ENCODE data around the gene ZNF232.
"Not testable (repeated sequence)": the region's sequence is repeated elsewhere in the genome, so short reads cannot be mapped to it uniquely, and the experiment has no call there.

Gene ZNF232

DNA sequence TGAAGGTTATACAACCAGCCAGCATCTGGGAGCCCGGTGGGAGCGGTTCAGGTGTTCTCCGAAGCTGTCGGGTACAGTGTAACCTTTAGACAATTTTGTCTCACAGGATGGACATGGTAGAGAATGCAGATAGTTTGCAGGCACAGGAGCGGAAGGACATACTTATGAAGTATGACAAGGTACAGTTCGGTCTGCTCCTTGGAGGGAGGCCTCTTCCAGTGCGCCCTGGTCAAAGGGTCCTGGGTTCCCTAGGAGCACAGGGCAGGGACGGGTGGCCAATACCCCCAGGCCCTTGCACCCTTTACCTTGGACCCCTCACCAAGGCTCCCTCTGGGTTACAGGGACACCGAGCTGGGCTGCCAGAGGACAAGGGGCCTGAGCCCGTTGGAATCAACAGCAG, 18.6 kb upstream of the ZNF232 start:
- DNase-seq (ENCODE audit: low read depth in 2 of 2) = not testable (repeated sequence)

GRCh38 chr17:5129770-5130169, 18.1 kb upstream of the ZNF232 start:
- DNase-seq (ENCODE audit: low read depth in 2 of 2) = not testable (repeated sequence)

DNA sequence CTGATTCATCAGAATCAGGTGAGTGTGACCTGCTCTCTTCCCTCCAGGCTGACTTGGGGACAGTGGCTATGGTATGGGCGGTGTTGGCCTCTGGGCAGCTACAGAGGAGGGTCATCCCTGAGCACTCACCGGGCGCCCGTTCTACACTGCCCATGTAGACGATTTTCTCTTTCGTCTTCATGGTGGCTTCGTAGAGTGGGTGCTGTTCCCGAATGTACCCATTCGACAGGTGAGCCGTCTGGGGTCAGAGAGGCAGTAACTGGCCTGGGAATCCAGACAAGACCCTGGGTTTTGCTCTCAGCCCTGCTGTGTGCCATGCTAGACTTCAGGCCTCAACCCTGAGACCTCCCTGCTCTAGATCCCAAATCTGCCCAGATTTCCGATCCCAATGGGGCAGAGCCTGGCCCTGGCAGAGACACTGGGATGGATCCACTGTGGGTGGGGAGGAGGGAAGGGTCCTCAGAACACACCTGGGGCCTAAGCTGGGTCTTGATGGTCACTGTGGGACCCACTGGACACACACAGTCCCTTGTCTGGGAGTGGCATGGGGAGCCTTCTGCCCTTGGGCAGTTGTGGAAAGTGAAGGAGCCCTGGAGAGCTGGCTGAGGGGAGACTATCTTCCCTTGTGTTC, 17.3 kb upstream of the ZNF232 start:
- DNase-seq (ENCODE audit: low read depth in 2 of 2) = no peak

DNA sequence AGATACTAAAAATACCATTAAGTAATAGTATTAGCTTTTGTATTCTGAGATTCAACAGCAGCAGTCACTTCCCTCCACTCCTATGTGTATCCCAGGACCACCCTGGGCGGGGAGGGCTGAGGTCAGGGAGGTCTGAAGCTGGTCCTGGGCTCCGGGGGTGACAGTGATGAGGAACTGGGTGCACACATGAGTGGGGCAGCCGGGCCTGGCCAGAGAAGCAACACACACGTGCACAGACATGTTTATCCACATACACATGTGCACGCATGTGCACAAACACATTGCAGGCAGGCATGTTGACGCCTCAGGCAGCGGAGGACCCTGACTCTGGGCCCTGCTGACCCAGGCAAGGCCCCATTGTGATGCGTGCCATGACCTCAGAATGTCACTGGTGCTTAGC, 16.7 kb upstream of the ZNF232 start:
- not testable (repeated sequence) for DNase-seq (ENCODE audit: low read depth in 2 of 2)

DNA sequence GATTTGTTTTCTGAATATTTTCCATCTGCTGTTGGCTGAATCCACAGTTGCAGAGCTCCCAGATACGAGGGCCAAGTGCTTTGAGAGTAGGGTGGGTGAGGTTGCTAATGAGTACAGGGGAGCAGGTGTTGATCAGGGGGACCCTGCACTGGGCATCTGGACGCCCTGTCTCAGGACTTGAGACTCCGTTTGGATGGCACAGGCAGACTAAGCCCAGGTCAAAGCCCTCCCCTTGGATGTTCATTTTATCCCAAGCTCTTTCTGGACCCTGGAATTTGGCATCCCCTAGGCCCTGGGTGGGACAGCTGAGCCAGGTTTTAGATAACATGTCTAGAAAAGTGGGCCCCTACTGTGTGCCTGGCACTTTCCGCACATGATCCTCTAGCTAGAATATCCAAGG, 16.2 kb upstream of the ZNF232 start:
- DNase-seq (ENCODE audit: low read depth in 2 of 2) = no peak

DNA sequence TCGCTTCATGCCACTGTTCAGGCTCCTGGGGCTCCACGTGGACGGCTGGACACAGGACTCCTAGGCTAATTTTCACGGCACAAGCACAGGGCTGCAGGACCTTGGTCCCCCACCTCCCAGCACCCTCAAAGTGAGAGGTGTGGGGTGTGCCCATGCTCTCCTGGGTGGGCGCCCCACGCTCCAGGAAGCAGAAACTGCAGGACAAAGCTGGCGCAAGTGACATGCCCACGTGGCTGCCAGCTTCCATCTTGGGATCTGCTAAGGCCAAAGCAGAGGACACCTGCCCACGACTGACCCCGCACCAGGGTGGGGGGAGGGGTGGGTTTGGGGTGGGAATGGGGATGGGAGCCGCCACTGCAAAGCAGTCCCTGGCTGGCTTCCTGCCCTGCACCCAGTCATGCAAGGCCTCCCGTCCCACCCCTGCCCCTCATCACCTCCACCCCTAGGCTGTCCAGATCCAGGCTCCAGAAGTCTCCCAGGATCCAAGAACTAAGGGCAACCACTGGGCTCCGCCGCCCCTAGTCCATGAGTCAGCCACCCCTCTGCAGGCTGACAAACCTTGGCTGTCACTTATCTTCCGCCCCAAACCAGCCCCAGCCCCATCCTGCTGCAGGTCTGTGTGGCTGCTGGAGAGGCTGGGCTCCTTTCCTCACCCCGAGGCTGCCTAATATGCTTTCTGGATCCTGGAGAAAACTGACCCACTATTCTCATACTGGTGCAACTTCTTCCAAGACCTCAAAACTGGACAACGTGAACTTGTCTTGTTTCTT, 15.2 kb upstream of the ZNF232 start:
- DNase-seq (ENCODE audit: low read depth in 2 of 2) = no peak

GRCh38 chr17:5124896-5125295, 13.2 kb upstream of the ZNF232 start:
- DNase-seq (ENCODE audit: low read depth in 2 of 2) = not testable (repeated sequence)

DNA sequence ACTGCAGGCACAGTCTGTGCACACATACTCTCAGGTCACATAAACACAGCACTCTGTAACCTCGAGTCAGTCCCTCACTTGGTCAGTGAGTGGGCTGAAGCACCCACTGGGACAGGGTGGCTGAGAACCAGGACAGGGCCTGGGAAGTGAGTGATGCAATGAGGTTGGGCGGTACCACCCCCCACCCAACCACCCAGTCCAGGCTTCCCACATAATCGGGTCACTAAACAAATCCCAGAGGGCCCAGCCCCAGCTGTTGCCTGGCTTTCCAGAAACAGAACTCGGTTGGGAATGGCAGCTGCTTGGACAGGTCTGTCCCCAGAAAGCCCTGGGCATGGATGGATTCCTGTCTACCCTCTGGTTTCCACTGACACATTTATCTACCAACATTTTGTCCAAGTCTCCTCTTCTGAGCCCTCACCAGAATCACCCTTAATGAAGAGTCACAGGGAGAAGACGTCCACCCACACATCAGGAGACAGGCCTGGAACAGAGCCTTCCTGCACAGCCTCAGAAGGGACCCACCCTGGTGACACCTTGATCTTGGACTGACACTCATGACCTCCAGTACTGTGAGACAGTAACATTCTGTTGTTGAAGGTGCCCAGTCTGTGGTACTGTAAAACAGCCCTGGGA, 12.6 kb upstream of the ZNF232 start:
- DNase-seq (ENCODE audit: low read depth in 2 of 2) = not testable (repeated sequence)

GRCh38 chr17:5123343-5124124, 11.9 kb upstream of the ZNF232 start:
- DNase-seq (ENCODE audit: low read depth in 2 of 2) = no peak

- DNase-seq (ENCODE audit: low read depth in 2 of 2) = no peak
These were observed 11.1 kb upstream of the ZNF232 start for GRCh38 chr17:5122586-5123342.

DNA sequence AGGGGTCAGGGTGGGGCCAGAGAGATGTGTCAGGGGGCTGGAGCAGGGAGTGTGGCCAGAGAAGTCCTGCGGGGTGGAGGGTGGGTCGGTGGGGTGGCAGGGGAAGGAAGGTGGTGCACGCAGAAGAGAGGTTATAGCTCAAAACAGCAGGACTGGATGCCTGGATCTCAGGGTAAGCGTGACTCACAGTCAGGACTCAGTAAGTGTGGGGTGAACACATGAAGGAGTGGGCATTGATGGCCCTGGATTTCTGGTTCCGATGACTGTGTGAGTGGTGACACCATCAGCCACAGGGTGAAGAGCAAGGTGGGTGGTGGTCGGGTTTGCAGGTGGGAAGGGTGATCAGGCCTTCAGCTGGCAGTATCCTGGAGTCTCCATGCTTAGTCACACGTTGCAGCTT, 10.4 kb upstream of the ZNF232 start:
- not testable (repeated sequence) for DNase-seq (ENCODE audit: low read depth in 2 of 2)

- no peak for DNase-seq (ENCODE audit: low read depth in 2 of 2)
These were observed 9.6 kb upstream of the ZNF232 start for GRCh38 chr17:5121186-5121841.

GRCh38 chr17:5120436-5121185, 8.9 kb upstream of the ZNF232 start:
- not testable (repeated sequence) for DNase-seq (ENCODE audit: low read depth in 2 of 2)

DNA sequence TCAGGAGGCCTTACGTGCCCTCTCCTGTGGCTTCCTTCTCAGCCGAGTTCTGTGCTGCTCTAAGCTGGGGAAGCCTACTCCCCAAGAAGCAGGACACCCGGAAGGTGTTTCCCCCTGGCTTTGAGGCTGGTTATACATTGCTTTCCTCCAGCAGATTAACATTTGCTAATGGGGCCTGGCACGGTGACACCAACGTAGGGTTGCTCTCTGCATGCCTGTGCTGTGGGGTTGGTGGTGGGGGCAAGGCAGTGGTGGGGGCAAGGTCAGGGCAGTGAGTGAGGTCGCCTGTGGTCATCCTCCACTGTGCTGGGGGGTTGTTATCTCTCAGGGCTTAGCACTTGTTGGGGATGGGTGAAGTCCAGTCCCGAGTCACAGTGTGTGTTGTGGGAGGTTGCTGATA, 8.4 kb upstream of the ZNF232 start:
- no peak for DNase-seq (ENCODE audit: low read depth in 2 of 2)

DNA sequence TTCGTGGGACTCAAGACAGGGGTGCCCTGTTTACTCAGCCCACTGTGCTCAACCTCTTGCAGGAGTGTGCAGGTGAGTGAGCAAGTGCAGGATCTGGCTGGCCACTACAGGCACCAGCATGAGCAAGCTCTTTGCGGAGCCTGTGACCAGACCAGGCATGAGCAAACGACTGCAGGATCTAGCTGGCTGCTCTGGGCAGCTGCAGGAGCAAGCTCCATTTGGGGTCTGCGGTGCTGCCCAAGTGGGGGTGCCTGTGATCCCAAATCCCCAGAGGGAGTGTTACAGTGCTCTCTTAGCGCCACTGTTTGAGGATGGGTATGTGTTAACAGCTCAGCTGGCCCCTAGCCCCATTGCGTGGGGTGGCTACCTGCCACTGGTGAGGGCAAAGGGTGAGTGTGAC, 6.5 kb upstream of the ZNF232 start:
- DNase-seq (ENCODE audit: low read depth in 2 of 2) = no peak

DNA sequence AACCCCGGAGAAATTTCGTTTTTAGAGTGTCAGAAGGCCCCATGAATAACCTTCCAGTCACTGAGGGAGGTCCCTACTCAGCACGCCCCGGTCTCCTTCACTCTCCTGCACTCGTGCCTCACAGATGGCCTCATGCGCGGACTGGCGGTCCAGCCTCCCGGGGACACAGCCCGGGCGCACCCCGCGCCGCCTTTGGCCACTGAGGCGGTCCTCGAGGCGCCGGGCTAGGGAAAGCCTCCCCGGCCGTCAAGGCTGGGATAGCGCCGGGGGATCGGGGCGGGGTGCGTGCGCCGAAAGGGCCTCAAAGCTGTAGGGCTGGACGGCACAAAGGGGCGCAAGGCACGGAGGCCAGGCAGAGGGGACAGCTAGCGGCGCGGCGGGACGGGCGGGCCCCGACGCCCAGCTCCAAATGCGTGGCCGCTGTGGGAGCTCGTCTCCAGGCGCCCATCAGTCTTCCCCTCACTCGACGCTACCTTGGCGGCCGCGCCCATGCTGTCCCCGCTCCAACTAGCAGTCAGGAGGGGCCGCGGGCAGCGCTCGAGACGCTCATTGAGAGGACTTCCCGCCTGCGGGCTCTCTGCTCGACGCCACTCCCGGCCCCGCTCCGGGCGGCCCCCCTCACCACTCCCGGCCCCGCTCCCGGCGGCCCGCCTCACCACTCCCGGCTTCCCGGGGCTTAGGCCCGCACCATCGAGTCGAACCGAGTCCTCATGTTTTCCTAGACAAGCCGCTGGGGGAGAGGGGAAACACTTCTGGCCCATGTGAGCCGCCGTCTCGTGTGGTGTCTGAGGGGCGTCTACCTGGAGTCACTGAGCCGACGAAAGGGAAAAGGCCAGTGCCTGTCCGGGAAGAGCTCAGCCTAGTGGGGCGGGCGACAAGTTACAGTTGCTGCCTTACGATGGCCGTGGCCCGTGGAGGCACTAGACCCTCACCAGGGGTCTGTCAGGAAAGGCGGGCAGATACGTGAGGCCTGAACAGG, 4.3 kb upstream of the ZNF232 start, which contains the start of gene USP6:
Gene USP6 (plus strand): TSS at position 360 of the 979 bp plus-strand sequence. CDS start 14,336 bp downstream, outside the sequence.
- DNase-seq (ENCODE audit: low read depth in 2 of 2) = no peak

DNA sequence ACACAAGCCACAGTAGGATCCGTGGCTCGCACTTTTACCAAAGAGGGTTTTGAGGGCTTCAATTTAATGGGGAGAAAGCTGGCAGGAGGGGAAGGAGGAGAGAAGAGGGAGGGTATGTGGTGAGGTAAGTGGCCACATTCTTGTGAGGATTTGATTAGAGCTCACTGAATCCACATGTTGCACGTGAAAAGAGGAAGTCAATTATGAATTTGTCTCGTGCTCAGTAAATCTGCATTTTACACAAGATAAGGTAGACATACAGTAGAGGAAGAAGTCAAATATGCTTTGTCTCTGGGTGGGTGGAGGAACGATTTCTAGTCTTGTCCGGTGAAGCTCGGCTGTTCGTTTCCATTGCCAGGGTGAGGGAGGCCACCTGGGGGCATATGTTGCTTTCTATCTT, 862 bp downstream of the ZNF232 start:
- DNase-seq (ENCODE audit: low read depth in 2 of 2) = no peak

GRCh38 chr17:5100832-5101231, 10.8 kb downstream of the ZNF232 start:
- DNase-seq (ENCODE audit: low read depth in 2 of 2) = no peak

GRCh38 chr17:5099271-5099670, 12.4 kb downstream of the ZNF232 start:
- DNase-seq (ENCODE audit: low read depth in 2 of 2) = no peak
